HepG2 (cell line): ENCODE measurements around the gene INHBE. TPM values are rescaled to one million over a fixed set of nuclear protein-coding genes. Genes with fewer than 3 reads are reported as not detected.

Experiments
- ATAC-seq: fragments of 200-7000 bp; cut with Tn5 transposase; 3 replicates; pipeline ENCODE4 v1.9.1; 2020; ENCODE audit warnings: mild to moderate bottlenecking, moderate library complexity
- BruUV-seq: library from RNA; stranded (reverse); fragments of 400-500 nt; replicated peaks from 2 replicates; lab custom pipeline; 2021; lab: Mats Ljungman, UMichigan
- CTCF ChIA-PET: fragments of 300-600 bp; formaldehyde crosslinking; extraction: SDS; loops from one replicate; lab custom pipeline; 2021; ENCODE audit warnings: low total read pairs, inconsistent platforms, low intra/inter-chr PET ratio; lab: Yijun Ruan, JAX
- POLR2A ChIA-PET: fragments of 350-600 bp; sonication (Branson Sonifier 250); formaldehyde crosslinking; loops from one replicate; lab custom pipeline; 2020; ENCODE audit warnings: antibody characterized with exemption, inconsistent platforms; lab: Yijun Ruan, JAX
- DNase-seq: peaks from one replicate; pipeline ENCODE4 v3.0.0-alpha.2; 2015; ENCODE audit warnings: low spot score
- FAIRE-seq: peaks from 3 replicates; lab custom pipeline; 2011; peaks lifted over from hg19 to GRCh38; lab: Jason Lieb, UNC
- H2AFZ ChIP-seq: one replicate; pipeline ENCODE4 v1.6.1; 2011; ENCODE audit warnings: low read length, inconsistent platforms
- H3K27ac ChIP-seq: fragments of 300-600 bp; 3 replicates; pipeline ENCODE4 v1.8.0; 2011; ENCODE audit warnings: mixed run types, mild to moderate bottlenecking, mixed read lengths, low read length, inconsistent platforms; ENCODE audit not compliant: insufficient read depth; ENCODE audit errors: extremely low read length
- H3K27me3 ChIP-seq, 2 experiments: fragments of 200-600 bp in 1 of 2; 2 replicates in 1 of 2; 3 replicates in 1 of 2; pipeline versions ENCODE4 v1.6.0 to v1.8.0; 2011; ENCODE audit warnings: low read length in 2 of 2, mild to moderate bottlenecking in 2 of 2, moderate library complexity in 2 of 2, inconsistent platforms in 1 of 2; ENCODE audit not compliant: insufficient read depth in 2 of 2, control insufficient read depth in 1 of 2
- H3K36me3 ChIP-seq, 2 experiments: fragments of 200-600 bp in 1 of 2; replicated peaks in 1 of 2; 2 replicates in 1 of 2; 3 replicates in 1 of 2; pipeline versions ENCODE4 v1.5.1 to v1.8.0; 2011; ENCODE audit warnings: low read length in 2 of 2, inconsistent platforms in 1 of 2; ENCODE audit not compliant: insufficient read depth in 2 of 2, control insufficient read depth in 1 of 2
- H3K4me1 ChIP-seq: 2 replicates; pipeline ENCODE4 v1.5.1; 2012; ENCODE audit warnings: low read length, inconsistent platforms; ENCODE audit not compliant: insufficient read depth
- H3K4me2 ChIP-seq: 2 replicates; pipeline ENCODE4 v1.6.0; 2011; ENCODE audit warnings: low read depth, low read length, inconsistent platforms
- H3K4me3 ChIP-seq, 3 experiments: fragments of 200-600 bp in 1 of 3; sonication (generic), shearing (Covaris generic) in 1 of 3; replicated peaks in 1 of 3; 2 replicates each; pipeline ENCODE4 v1.5.1; 2011 to 2016; ENCODE audit warnings: low read length in 3 of 3, inconsistent platforms in 2 of 3, low read depth in 2 of 3, mild to moderate bottlenecking in 2 of 3, control low read depth in 1 of 3, mixed read lengths in 1 of 3; ENCODE audit not compliant: insufficient read depth in 1 of 3
- H3K79me2 ChIP-seq: one replicate; pipeline ENCODE4 v1.6.1; 2011; ENCODE audit warnings: low read length, inconsistent platforms; ENCODE audit not compliant: insufficient read depth
- H3K9ac ChIP-seq: 2 replicates; pipeline ENCODE4 v1.6.0; 2011; ENCODE audit warnings: mild to moderate bottlenecking, low read depth, low read length, inconsistent platforms; ENCODE audit not compliant: insufficient read depth
- H3K9me3 ChIP-seq: 2 replicates; pipeline ENCODE4 v1.5.1; 2012; ENCODE audit warnings: mild to moderate bottlenecking, low read length
- H4K20me1 ChIP-seq: 2 replicates; pipeline ENCODE4 v1.6.0; 2011; ENCODE audit warnings: inconsistent platforms, mild to moderate bottlenecking, low read length, moderate library complexity; ENCODE audit not compliant: insufficient read depth
- PAXIP1 ChIP-seq: sonication (generic); formaldehyde crosslinking; conservative IDR thresholded peaks from 2 replicates; pipeline ENCODE4 v1.4.0; 2020; ENCODE audit warnings: mild to moderate bottlenecking, missing genetic modification reagents, moderate library complexity
- POLR2A ChIP-seq, 2 experiments: IDR thresholded peaks; 2 replicates each; pipeline ENCODE4 v1.6.1; 2011; ENCODE audit warnings: low read depth in 2 of 2, low read length in 2 of 2, mild to moderate bottlenecking in 1 of 2, moderate library complexity in 1 of 2; ENCODE audit not compliant: insufficient read depth in 1 of 2
- POLR2G ChIP-seq: fragments of 200-400 bp; formaldehyde crosslinking; IDR thresholded peaks from 2 replicates; pipeline ENCODE4 v1.6.1; 2018; ENCODE audit warnings: mild to moderate bottlenecking, low read depth, low read length, moderate library complexity
- RBFOX2 ChIP-seq: fragments of 200-400 bp; formaldehyde crosslinking; IDR thresholded peaks from 2 replicates; pipeline ENCODE4 v1.6.1; 2017; ENCODE audit warnings: low read depth, mild to moderate bottlenecking, low read length
- RBM22 ChIP-seq: fragments of 200-400 bp; formaldehyde crosslinking; optimal IDR thresholded peaks from 2 replicates; pipeline ENCODE3; 2017; ENCODE audit warnings: mild to moderate bottlenecking, low read length, moderate library complexity
- ZBTB8A ChIP-seq: sonication (generic); formaldehyde crosslinking; IDR thresholded peaks from 2 replicates; pipeline ENCODE4 v1.4.0; 2020; ENCODE audit warnings: mild to moderate bottlenecking, low read depth, missing genetic modification reagents, borderline replicate concordance
- ZFP1 ChIP-seq: IDR thresholded peaks from 2 replicates; pipeline ENCODE4 v1.6.1; 2016
- ZNF225 ChIP-seq: sonication (generic); formaldehyde crosslinking; IDR thresholded peaks from 2 replicates; pipeline ENCODE4 v1.4.0; 2020; ENCODE audit warnings: mild to moderate bottlenecking, missing genetic modification reagents
- ZNF552 ChIP-seq: sonication (generic); formaldehyde crosslinking; IDR thresholded peaks from 2 replicates; pipeline ENCODE4 v1.9.0; 2022; ENCODE audit warnings: missing genetic modification reagents, mild to moderate bottlenecking, borderline replicate concordance
- ZNF589 ChIP-seq: sonication (generic); formaldehyde crosslinking; conservative IDR thresholded peaks from 2 replicates; pipeline ENCODE4 v1.8.0; 2022; ENCODE audit warnings: mild to moderate bottlenecking, moderate library complexity, missing genetic modification reagents
- WGBS: methylation state at CpG from one replicate; pipeline ENCODE4 v1.1.6; 2017; ENCODE audit warnings: low lambda C conversion rate; 5-methylcytosine and 5-hydroxymethylcytosine counted together
- in situ Hi-C: cut with HindIII; loops from 2 replicates; pipeline ENCODE4 v1.10.0; 2017; ENCODE audit warnings: low pct_unique_long_range_greater_than_20kb; ENCODE audit not compliant: extremely low pct_ligation_motif_present
- intact Hi-C: fragments of 100-400 bp; cut with micrococcal nuclease; formaldehyde crosslinking; loops from one replicate; pipeline ENCODE4 v1.10.0; 2022; ENCODE audit not compliant: unreplicated experiment
- polyA plus RNA-seq, 8 experiments: library from polyadenylated mRNA; depleted of rRNA in 3 of 8; stranded (reverse) in 7 of 8; unstranded in 1 of 8; fragments of >200 nt; fragmentation: Illumina TruSeq in 4 of 8; extraction: Trizol in 4 of 8; gene quantifications; 2 replicates each; pipeline versions ENCODE4 v1.2.1 to v1.2.3, GENCODE V29; 2011 to 2016; ENCODE audit warnings: low read depth in 4 of 8, missing spikeins in 1 of 8, mixed read lengths in 1 of 8; ENCODE audit not compliant: insufficient read depth in 1 of 8
- total RNA-seq, 5 experiments: library from RNA; depleted of rRNA; stranded (reverse); fragments of >200 nt; fragmentation: Illumina TruSeq; extraction: Trizol; gene quantifications; 2 replicates each; pipeline ENCODE4 v1.2.3, GENCODE V29; 2016; ENCODE audit warnings: low read depth in 1 of 5
- TF ChIP-seq, protein P1 (sequence below), 2 experiments: sonication (generic) in 1 of 2; formaldehyde crosslinking in 1 of 2; IDR thresholded peaks; 2 replicates each; pipeline versions ENCODE4 v1.6.1 to v1.9.0; 2014 to 2022; ENCODE audit warnings: antibody characterized with exemption in 1 of 2, borderline replicate concordance in 1 of 2, inconsistent platforms in 1 of 2, low read depth in 1 of 2, missing genetic modification reagents in 1 of 2

The INHBE gene
- total and polyA plus RNA-seq, 2 of the 13 experiments (the other 11 are each of a cell fraction or from before 2014, with no cell fraction given): 17.0 to 32.0 TPM

DNA sequence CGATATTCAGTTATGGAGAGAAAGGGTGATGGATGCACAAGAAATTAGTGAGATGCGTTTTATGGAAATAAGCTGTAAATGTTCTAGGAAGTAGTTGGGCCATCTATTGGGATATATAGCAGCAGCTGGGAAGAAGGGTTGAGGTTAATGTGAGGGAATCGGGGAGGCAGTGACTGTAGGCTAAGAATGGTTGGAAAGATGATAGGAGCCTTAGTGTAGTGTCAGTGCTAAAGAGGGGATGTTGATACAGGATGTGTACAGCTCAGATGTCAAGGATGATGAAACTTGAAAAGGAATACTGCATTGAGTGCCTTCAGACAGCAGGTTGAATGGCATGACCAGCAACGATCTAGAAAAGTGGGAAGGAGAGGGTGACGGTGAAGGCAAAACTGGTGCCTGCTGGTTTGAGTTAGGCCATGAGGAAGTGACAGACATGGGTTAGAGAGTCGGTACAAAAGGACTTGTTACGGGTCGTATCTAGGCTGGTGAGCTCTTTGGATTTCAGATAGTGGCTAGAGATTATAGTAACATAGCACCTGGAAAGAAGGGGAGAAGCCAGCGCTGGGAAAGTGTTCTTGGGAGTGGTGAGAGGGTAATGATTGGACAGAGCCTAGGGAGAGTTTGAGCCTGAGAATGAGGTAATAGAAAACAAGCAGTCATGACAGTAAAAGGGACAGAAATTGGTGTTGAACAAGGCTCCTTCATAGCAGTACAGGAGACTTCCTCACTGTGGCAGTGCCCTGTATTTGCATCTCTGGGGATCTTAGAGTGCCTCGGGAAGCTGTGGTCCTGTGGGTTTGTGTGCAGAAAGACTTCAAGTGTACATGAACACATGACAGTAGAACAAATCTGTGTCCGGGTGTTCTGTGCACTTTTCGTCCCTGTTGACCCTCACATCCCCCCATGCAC, 42.4 kb downstream of the INHBE start:
- BruUV-seq: TSS peak; percentile 19
- 97% methylated on average over 11 of the region's 12 CpGs for WGBS
- CTCF ChIA-PET: no interaction called here
- no peak for TF ChIP-seq ZNF225 (CRISPR knock-in tag)
- peak; percentile 64 for TF ChIP-seq RBFOX2
- no peak for TF ChIP-seq ZFP1 (CRISPR knock-in tag)
- TF ChIP-seq POLR2G: 0 out of 2 replicates have a peak, but pooled peaks have one; percentile 35
- TF ChIP-seq ZBTB8A (CRISPR knock-in tag): no peak
- TF ChIP-seq ZNF589: no peak
- TF ChIP-seq, protein P1, sequence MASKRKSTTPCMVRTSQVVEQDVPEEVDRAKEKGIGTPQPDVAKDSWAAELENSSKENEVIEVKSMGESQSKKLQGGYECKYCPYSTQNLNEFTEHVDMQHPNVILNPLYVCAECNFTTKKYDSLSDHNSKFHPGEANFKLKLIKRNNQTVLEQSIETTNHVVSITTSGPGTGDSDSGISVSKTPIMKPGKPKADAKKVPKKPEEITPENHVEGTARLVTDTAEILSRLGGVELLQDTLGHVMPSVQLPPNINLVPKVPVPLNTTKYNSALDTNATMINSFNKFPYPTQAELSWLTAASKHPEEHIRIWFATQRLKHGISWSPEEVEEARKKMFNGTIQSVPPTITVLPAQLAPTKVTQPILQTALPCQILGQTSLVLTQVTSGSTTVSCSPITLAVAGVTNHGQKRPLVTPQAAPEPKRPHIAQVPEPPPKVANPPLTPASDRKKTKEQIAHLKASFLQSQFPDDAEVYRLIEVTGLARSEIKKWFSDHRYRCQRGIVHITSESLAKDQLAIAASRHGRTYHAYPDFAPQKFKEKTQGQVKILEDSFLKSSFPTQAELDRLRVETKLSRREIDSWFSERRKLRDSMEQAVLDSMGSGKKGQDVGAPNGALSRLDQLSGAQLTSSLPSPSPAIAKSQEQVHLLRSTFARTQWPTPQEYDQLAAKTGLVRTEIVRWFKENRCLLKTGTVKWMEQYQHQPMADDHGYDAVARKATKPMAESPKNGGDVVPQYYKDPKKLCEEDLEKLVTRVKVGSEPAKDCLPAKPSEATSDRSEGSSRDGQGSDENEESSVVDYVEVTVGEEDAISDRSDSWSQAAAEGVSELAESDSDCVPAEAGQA (IDR thresholded peaks at IDR 0.05; ENCODE audit: low read depth): no peak
- TF ChIP-seq, protein P1 (CRISPR knock-in tag; IDR thresholded peaks at IDR 0.05; ENCODE audit: borderline replicate concordance): no peak
- TF ChIP-seq PAXIP1 (CRISPR knock-in tag): no peak
- no peak for TF ChIP-seq ZNF552 (CRISPR knock-in tag)
- peak; percentile 67 for TF ChIP-seq RBM22
- TF ChIP-seq POLR2A (IDR thresholded peaks at IDR 0.05; ENCODE audit: insufficient read depth in 1 of 2, low read depth in 2 of 2, low read length in 2 of 2): peak in 1 of 2 experiments; percentile 8; a peak in 1 of 4 replicates

More for the DNA sequence above, 42.4 kb downstream of the INHBE start:
- intact Hi-C loops (no loop called here), in situ Hi-C loops (no loop called here)
- H3K79me2 ChIP-seq: no peaks in the 10 kb centered on the region
- no peak overlapping the region for H2AFZ ChIP-seq
- no peak overlapping the region for H3K4me3 ChIP-seq
- ATAC-seq (no peak), DNase-seq (no peak), FAIRE-seq (no peak)
- H3K9ac ChIP-seq: no peak overlapping the region
- H3K4me1 ChIP-seq: peaks cover 10% of the 10 kb centered on the region
- peaks cover 20 to 54% of the 10 kb centered on the region in 2 experiments; a peak in 4 of 5 replicates for H3K36me3 ChIP-seq
- H3K27me3 ChIP-seq: no peaks in the 10 kb centered on the region
- H3K9me3 ChIP-seq: no peaks in the 10 kb centered on the region
- POLR2A ChIA-PET: interaction anchor here (0.6 to 1.3 kb wide), 2 partner anchors 12 to 134 kb away, joined by 3 read pairs; no protein-coding TSS in a partner anchor
- peaks cover 4% of the 10 kb centered on the region for H4K20me1 ChIP-seq
- H3K4me2 ChIP-seq: no peak overlapping the region
- H3K27ac ChIP-seq: no peak overlapping the region
